VCaP (cell line): ENCODE data around the gene SPTBN4.
"Not testable (repeated sequence)": the region's sequence is repeated elsewhere in the genome, so short reads cannot be mapped to it uniquely, and the experiment has no call there.

Experiments used
- H3K27ac ChIP-seq: fragments of 450-650 bp; 2 replicates; pipeline ENCODE4 v1.5.1; 2017
- CTCF ChIP-seq: fragments of 450-650 bp; conservative IDR thresholded peaks from 2 replicates; pipeline ENCODE4 v1.5.1; 2017; ENCODE audit warnings: mild to moderate bottlenecking, moderate library complexity

The SPTBN4 gene

GRCh38 chr19:40590464-40591265 is 123.9 kb downstream of the SPTBN4 start:
- TF ChIP-seq CTCF = no peak
- no peak overlapping the region for H3K27ac ChIP-seq

DNA sequence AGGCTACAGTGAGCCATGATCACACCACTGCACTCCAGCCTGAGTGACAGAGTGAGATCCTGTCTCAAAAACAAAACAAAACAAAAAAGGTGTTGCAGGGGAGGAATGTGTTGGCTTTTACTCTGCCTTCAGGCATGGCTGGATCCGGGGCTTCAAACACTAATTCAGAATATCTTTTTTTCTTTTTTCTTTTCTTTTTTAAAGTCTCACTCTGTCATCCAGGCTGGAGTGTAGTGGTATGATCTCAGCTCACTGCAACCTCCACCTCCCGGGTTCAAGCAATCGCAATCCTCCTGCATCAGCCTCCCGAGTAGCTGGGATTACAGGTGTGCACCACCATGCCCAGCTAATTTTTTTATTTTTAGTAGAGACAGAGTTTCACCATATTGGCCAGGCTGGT is 124.9 kb downstream of the SPTBN4 start:
- not testable (repeated sequence) for H3K27ac ChIP-seq

- TF ChIP-seq CTCF = no peak
- H3K27ac ChIP-seq = no peak overlapping the region
These were observed 125.4 kb downstream of the SPTBN4 start for GRCh38 chr19:40592170-40592569.

- no peak for TF ChIP-seq CTCF
- no peak overlapping the region for H3K27ac ChIP-seq
These were observed 127.5 kb downstream of the SPTBN4 start for GRCh38 chr19:40594255-40594654.

DNA sequence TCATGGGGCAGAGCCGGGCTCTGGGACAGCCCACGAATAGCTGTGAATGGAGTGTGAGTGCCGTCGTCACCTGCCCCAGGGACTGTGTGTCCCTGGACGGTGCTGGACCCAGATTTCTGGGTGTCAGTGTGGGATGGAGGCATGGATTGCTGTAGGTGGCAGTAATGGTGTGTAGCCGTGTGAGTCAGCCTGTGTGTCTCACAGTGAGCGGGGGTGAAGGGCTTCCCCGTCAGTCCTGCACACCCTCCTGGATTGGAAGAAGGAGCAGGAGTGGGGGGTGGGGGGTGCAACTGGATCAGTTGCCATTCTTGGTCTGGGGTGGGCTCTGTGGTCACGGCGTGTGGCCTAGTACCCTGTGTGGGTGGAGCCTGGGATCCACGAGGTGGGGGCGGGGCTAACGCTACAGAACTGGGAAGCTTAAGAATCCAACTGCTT is 127.9 kb downstream of the SPTBN4 start:
- no peak overlapping the region for H3K27ac ChIP-seq
- no peak for TF ChIP-seq CTCF

DNA sequence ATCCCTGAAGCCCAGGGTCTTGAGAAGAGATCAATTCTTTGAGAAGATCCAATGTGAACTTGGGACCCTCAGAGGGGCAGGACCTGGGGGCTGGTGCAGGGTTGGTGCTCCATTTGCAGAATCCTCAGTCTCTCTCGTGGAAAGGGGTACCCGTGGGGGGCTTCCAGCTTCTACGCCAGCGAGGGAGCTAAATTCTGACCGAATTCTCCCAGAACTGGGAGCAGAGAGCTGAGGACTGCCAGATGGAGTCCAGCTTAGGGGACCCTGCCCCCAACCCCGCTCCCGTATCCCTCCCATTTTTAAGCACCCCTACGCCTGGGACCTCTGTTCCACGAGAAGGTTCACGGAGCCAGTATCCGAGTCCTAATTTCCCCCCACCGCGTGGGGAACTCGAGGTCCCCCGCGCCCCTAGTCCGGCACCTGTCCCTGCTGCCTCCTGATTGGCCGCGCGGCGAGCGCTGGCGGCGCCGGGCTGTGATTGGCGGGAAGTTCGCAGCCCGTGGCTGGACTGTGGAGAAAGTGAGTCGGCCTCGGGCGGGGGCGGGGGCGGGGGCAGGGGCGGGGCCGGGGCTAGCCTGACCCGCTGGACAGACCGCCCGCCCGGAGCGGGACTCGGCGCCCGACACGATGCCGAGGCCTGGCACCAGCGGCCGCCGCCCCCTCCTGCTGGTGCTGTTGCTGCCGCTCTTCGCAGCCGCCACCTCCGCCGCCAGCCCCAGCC is 130.0 kb downstream of the SPTBN4 start:
- TF ChIP-seq CTCF = no peak
- no peak overlapping the region for H3K27ac ChIP-seq

DNA sequence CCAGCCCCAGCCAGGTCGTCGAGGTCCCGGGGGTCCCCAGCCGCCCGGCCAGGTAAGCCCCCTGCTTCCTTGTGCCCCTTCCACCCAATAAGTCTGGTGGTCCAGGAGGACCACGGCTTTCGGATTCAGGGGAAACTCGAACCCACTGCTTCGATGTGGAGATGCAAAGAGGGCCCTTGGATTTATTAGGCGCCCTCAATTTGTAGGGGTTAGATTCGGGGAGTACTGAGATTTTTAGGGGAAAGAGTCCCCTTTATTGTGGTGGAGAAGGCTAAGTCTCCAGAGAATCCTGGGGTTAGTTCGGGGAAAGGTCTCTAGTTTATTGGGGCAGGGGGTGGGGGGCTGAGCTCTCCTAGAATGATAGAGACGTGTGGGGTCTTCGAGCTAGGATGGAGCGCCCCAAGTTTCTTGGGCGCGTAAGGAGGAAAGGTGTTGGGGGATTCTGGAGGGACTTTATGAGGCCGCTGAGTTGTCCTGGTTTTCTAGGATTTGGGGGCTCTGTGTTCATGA is 130.6 kb downstream of the SPTBN4 start:
- no peak overlapping the region for H3K27ac ChIP-seq
- no peak for TF ChIP-seq CTCF
